Fibroblast of pulmonary artery (primary cell): ENCODE data around the gene ADK.

ENCODE experiments used
- DNase-seq: peaks from one replicate; pipeline ENCODE4 v3.0.0-alpha.2; 2010; ENCODE audit warnings: low read depth
- H3K4me3 ChIP-seq: replicated peaks from 2 replicates; pipeline ENCODE4 v1.5.1; 2011; ENCODE audit warnings: low read depth, mild to moderate bottlenecking, control low read depth, low read length, moderate library complexity
- CTCF ChIP-seq: IDR thresholded peaks from 2 replicates; pipeline ENCODE4 v1.5.1; 2011; ENCODE audit warnings: mild to moderate bottlenecking, control low read depth, low read length, inconsistent platforms; ENCODE audit errors: missing control alignments

Gene ADK

GRCh38 chr10:74658511-74658910 is 507.5 kb downstream of the ADK start:
- no peak for TF ChIP-seq CTCF
- H3K4me3 ChIP-seq, result no peak overlapping the region
- no peak for DNase-seq

DNA sequence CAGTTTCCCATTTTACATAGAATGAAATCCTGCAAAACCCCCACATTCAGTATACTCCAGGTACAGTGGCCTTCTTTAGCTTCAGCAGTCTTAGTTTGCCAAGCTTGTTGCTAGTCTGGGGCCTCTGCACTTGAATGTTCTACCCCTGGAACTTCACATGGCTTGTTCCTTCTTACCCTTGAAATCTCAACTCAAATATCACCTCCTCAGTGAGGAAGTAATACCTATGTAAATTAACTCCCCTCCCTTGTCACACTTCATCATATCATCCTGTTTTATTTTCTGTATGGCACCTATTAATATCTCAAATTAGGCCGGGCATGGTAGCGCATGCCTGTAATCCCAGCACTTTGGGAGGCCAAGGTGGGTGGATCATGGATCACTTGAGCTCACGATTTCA is 511.6 kb downstream of the ADK start:
- no peak for DNase-seq
- no peak for TF ChIP-seq CTCF
- no peak overlapping the region for H3K4me3 ChIP-seq

GRCh38 chr10:74669210-74669609 is 518.2 kb downstream of the ADK start:
- no peak overlapping the region for H3K4me3 ChIP-seq
- TF ChIP-seq CTCF, result no peak
- DNase-seq, result no peak

- no peak for DNase-seq
- no peak for TF ChIP-seq CTCF
- H3K4me3 ChIP-seq, result no peak overlapping the region
Observed at GRCh38 chr10:74671716-74672115, 520.7 kb downstream of the ADK start.

DNA sequence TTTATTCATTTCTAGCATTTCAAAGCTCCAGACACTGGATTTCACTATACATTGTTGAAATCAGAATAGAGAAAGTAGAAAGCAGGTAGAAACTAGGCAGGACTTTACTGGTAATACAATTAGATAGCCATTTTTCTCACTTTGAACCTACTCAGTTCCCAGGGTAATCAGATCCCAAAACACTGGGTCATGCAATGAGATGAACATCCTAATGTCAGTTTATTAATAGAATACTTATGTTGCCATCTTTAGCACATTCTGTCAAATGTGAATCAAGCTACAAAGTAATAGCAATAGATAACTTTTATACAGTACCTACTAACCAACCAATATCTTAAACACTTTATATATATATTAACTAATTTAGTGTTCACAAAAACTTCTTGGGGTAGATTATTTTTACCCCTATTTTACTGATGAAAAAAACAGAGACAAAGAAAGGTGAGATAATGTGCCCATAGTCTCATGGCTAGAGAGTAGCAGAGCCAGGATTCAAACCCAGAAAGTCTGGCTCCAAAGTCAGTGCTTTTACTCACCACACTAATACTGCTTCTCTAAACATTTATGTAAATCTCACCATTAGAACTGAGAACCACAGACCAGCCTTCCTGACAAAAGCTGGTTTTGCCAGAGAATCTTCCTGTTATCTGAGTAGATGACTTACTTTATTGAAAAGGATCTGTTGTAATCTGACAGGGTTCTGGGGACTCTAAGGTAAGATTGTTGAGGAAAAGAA is 521.6 kb downstream of the ADK start:
- no peak for TF ChIP-seq CTCF
- no peak for DNase-seq
- H3K4me3 ChIP-seq, result no peak overlapping the region

- no peak overlapping the region for H3K4me3 ChIP-seq
- DNase-seq, result no peak
- TF ChIP-seq CTCF, result no peak
Observed at GRCh38 chr10:74674927-74675326, 523.9 kb downstream of the ADK start.

DNA sequence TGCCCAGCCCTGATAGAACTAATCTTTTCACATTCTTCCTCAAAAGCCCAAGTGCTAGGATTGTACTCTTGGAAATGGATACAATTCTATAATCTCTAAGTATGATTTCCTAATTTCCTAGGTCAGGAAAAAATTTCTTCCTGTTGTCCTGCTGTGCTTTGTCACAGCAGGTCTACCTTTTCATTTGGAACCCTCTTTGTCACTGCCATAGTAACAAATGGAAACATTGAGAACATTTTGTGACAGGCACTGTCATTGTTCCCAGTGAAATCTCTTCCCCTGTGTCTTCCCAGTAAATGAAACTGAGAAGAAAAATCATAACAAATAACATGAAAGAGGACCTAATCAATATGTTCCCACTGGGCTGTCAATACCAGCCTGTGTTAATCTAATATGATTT is 524.5 kb downstream of the ADK start:
- no peak overlapping the region for H3K4me3 ChIP-seq
- no peak for DNase-seq
- no peak for TF ChIP-seq CTCF
